ENCODE data around the gene LRP2. TPM values are rescaled to one million over a fixed set of nuclear protein-coding genes. Genes with fewer than 3 reads are reported as not detected.
"Not testable (repeated sequence)": the region's sequence is repeated elsewhere in the genome, so short reads cannot be mapped to it uniquely, and the experiment has no call there.

LRP2 gene
- total RNA-seq, 4 donors from 2014 or later, result 0.05 to 0.23 TPM; not detected in 2

DNA sequence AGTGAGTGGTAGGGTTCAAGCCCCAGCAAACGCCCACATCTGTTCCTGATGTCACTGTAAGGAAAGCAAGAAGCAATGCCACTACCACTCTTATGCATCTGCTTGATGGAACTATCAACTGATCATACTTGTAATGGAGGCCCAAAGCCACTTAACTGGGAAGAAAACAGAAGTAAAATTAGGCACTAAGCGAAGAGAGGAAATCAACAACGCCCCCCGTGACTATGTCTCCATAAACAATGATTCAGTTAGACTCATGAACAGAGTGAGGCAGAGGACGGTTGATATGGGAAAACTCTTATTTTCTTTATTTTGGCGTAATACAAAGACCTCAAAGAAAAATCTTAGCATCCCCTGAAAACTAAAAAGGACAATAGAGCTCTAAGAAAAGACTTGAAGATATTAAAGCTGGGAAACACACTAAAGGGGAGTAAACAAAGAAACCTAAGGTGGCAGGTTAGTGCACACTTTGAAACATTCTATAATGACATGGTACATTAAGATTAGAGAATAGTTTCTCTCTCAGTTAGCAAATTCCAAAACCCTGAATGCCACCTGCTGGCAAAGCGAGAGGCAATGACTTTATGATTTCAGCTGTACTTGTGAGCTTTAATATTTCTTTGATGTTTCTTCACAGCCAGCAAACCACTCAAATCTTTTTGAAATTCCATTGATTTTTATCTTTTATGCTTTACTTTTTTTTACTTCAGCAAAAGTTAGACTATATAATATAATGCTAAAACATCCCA, 86.5 kb downstream of the LRP2 start:
- intact Hi-C loops (cut with DNase I; ENCODE audit: low total_unique reads), result no loop called here
- H3K4me3 ChIP-seq (ENCODE audit: low read depth, poor library complexity, severe bottlenecking), result no peak overlapping the region
- DNase-seq (ENCODE audit: low spot score in 2 of 2), result no peak
- 73 to 79% methylated on average over 7 of the region's 7 CpGs for WGBS, 2 donors
- TF ChIP-seq CTCF (IDR thresholded peaks at IDR 0.05), result no peak
- TF ChIP-seq POLR2A (IDR thresholded peaks at IDR 0.05), result no peak

DNA sequence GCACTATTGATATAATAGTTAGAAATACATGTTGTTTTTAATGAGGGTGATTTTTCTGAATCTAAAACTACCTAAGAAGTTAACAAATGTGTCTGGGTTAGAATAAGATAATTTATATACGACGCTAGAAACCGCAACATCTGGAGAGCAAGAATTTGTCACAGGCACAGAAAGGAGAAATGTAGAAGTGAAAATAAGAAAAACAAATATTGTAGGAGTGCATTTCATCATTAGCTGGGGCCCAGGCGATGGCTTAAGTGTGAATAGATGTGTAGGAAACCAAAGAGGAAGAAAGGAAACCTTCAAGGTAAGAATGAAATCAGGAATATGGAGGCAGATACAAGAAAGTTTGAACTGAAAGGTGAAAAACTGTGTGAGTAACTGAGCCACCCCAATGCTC, 90.3 kb downstream of the LRP2 start:
- DNase-seq (ENCODE audit: low spot score in 2 of 2), result no peak
- H3K4me3 ChIP-seq (ENCODE audit: low read depth, poor library complexity, severe bottlenecking), result no peak overlapping the region
- intact Hi-C loops (cut with DNase I; ENCODE audit: low total_unique reads), result no loop called here
- TF ChIP-seq CTCF (IDR thresholded peaks at IDR 0.05), result no peak
- no peak for TF ChIP-seq POLR2A (IDR thresholded peaks at IDR 0.05)
- WGBS, 2 donors, result 79 to 84% methylated on average over 4 of the region's 4 CpGs

GRCh38 chr2:169270574-169270973, 91.8 kb downstream of the LRP2 start:
- intact Hi-C loops (cut with DNase I; ENCODE audit: low total_unique reads); H3K4me3 ChIP-seq (ENCODE audit: low read depth, poor library complexity, severe bottlenecking); DNase-seq (ENCODE audit: low spot score in 2 of 2): not testable (repeated sequence)
- WGBS, 2 donors, result 93 to 96% methylated on average over 6 of the region's 6 CpGs

- intact Hi-C loops (cut with DNase I; ENCODE audit: low total_unique reads), result no loop called here
- no peak for DNase-seq (ENCODE audit: low spot score in 2 of 2)
- TF ChIP-seq POLR2A (IDR thresholded peaks at IDR 0.05), result no peak
- no peak for TF ChIP-seq CTCF (IDR thresholded peaks at IDR 0.05)
- H3K4me3 ChIP-seq (ENCODE audit: low read depth, poor library complexity, severe bottlenecking), result no peak overlapping the region
- 70 to 73% methylated on average over 1 of the region's 1 CpG for WGBS, 2 donors
These were observed 96.7 kb downstream of the LRP2 start for GRCh38 chr2:169265591-169265990.

DNA sequence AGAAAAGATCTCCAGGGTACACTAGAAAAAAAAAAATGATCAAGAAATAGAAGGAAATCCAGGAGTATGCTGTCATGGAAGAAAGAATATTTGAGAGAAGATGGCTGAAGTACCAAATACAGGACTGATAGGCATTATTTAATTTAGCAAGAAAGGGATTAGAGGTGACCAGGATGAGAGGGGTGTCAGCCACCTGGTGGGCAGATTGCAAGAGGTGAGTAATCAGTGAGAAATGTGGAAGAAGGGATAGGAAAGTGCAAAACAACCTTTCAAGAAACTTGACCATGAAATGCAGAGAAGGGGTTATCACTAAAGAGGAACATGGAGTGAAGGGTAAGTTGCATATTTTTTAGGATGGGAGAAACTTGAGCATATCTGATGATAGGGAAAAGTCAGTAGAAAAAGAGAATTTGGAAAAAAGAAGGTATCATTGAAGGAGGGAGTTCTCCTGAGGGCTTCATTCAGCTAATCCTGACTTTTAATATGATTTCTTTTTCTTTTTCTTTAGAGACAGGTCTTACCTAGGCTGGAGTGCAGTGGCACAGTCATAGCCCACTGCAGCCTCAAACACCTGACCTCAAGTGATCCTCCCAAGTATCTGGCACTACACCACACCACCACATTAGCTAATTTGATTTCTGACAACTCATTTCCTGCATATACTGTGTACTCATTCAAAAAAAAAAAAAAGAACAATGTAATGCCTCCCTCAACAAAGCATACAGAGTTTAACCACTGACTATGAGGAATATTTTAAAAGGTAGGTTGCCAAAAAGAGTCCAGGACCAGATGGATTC, 101.3 kb downstream of the LRP2 start:
- intact Hi-C loops (cut with DNase I; ENCODE audit: low total_unique reads), result no loop called here
- no peak for DNase-seq (ENCODE audit: low spot score in 2 of 2)
- TF ChIP-seq CTCF (IDR thresholded peaks at IDR 0.05), result no peak
- TF ChIP-seq POLR2A (IDR thresholded peaks at IDR 0.05), result no peak
- no peak overlapping the region for H3K4me3 ChIP-seq (ENCODE audit: low read depth, poor library complexity, severe bottlenecking)

DNA sequence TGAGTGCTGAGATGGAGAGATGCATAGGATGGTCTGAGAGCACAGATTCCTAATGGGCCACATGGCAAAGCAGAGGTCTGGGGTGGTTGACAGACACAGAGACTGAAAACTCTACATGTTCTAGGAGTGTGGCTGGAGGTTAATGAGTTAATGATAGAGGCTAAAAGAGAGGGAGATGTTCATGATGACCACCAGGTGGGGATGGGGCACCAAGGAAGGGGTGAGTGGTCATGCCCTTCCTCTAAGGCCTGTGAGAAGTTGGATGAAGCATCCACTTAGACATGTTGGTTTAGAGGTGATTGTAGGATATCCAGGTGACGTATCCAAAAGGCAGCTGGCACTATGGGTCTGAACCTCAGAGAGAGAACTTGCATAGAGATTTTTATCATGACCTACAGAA, 102.1 kb downstream of the LRP2 start:
- WGBS, 2 donors, result 88 to 93% methylated on average over 1 of the region's 1 CpG
- no peak overlapping the region for H3K4me3 ChIP-seq (ENCODE audit: low read depth, poor library complexity, severe bottlenecking)
- TF ChIP-seq CTCF (IDR thresholded peaks at IDR 0.05), result no peak
- TF ChIP-seq POLR2A (IDR thresholded peaks at IDR 0.05), result no peak
- intact Hi-C loops (cut with DNase I; ENCODE audit: low total_unique reads), result no loop called here
- DNase-seq (ENCODE audit: low spot score in 2 of 2), result no peak

All from lower leg skin (tissue), 4 donors.